Activated naive CD4-positive, alpha-beta T cell treated with anti-CD3 and anti-CD28 coated beads, Interleukin-2, amount 50 U/mL, for 72 hours (primary cell): ENCODE data around the gene LDLRAD3. TPM values are rescaled to one million over a fixed set of nuclear protein-coding genes. Genes with fewer than 3 reads are reported as not detected.
"Not testable (repeated sequence)": the region's sequence is repeated elsewhere in the genome, so short reads cannot be mapped to it uniquely, and the experiment has no call there.

Source experiments
- ATAC-seq, 2 donors: fragments of 150-1000 bp; cut with Tn5 transposase; 2 replicates each; pipeline ENCODE4 v1.10.0; 2021; ENCODE audit warnings: mild to moderate bottlenecking in 2 of 2, moderate library complexity in 2 of 2
- DNase-seq, 2 donors: peaks; one replicate each; pipeline ENCODE4 v3.0.0; 2021 to 2022; ENCODE audit warnings: low spot score in 2 of 2
- H3K27ac Mint-ChIP-seq, 2 donors: one replicate each; pipeline ENCODE4 v1.8.0; 2022; ENCODE audit warnings: mild to moderate bottlenecking in 2 of 2, mixed read lengths in 2 of 2
- H3K36me3 Mint-ChIP-seq, 2 donors: one replicate each; pipeline ENCODE4 v1.8.0; 2022; ENCODE audit warnings: mixed read lengths in 2 of 2
- H3K9me3 Mint-ChIP-seq, 2 donors: one replicate each; pipeline ENCODE4 v1.8.0; 2022; ENCODE audit warnings: mixed read lengths in 2 of 2
- total RNA-seq, 2 donors: library from RNA; stranded (reverse); gene quantifications; one replicate each; pipeline ENCODE4 v1.2.3, GENCODE V29; 2022

The LDLRAD3 gene, protein sequence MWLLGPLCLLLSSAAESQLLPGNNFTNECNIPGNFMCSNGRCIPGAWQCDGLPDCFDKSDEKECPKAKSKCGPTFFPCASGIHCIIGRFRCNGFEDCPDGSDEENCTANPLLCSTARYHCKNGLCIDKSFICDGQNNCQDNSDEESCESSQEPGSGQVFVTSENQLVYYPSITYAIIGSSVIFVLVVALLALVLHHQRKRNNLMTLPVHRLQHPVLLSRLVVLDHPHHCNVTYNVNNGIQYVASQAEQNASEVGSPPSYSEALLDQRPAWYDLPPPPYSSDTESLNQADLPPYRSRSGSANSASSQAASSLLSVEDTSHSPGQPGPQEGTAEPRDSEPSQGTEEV
- total RNA-seq = under 1 TPM; 0.27 to 0.82 TPM

DNA sequence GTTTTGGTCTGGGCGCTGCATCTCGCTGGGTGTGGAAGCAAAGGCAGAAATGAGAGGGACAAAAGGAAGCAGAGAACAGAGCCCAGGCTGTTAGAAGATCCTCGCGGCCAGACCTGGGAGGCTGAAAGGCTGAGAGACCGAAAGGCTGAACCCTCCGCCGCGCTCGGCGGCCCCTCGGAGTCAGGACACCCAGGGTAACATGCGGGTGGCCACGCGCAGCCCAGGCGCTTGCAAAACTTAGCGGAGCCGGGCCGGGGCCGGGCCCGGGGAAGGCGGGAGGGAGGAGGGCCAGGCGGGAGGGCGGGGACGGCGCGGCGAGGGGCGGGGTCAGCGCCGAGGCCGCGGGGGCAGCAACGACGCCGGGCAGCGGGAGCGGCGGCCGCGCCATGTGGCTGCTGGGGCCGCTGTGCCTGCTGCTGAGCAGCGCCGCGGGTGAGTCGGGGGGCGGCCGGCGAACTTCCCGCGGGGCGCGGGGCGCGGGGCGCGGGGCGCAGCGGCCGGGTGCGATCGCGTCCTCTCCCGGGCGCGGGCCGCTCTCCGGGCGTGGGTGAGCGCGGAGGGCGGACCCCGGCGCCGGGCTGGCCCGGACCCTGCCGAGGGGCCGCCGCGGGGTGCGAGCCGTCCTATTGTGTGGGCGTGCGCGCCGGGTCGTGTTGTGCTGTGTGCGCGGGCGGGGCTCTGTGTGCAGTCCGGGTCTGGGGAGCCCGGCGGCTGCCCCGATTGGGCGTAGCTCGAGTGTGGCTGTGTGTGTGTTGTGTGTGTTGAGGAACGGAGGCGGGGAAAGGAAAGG, at the start of gene LDLRAD3:
LDLRAD3 (plus strand) TSS at position 350 of the 790 bp plus-strand sequence; CDS start at position 387, 37 bp downstream.
- no peak within 1 kb of the TSS for H3K27ac Mint-ChIP-seq
- DNase-seq = peak in 1 of 2 donors; percentile 49
- no peaks in the 10 kb centered on the region for H3K9me3 Mint-ChIP-seq
- ATAC-seq = peak; percentile 77 to 88
- H3K36me3 Mint-ChIP-seq = peaks cover 6 to 12% of the 10 kb centered on the region in 2 donors

DNA sequence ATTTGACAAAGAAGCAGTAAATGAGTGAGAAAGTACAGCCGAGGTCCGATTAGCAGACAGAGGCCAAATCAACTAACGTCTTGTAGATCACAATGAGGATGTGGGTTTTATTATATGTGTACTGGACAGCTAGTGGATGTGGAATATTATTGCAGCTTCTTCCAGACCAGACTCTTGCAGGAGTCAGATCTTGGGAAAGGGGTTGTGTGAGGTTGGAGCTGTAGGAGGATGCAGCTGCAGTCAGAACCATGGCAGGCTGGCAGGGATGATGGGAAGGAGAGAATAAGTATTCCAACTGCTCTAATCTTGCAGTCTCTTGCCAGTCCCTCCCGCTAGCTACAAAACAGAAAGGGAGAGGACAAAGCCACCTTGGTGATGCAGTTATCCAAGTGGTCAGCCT, 46.8 kb upstream of the LDLRAD3 start:
- ATAC-seq (no peak), DNase-seq (no peak)
- no peak overlapping the region for H3K27ac Mint-ChIP-seq
- peaks cover 3% of the 10 kb centered on the region in 2 donors for H3K9me3 Mint-ChIP-seq
- no peaks in the 10 kb centered on the region for H3K36me3 Mint-ChIP-seq

DNA sequence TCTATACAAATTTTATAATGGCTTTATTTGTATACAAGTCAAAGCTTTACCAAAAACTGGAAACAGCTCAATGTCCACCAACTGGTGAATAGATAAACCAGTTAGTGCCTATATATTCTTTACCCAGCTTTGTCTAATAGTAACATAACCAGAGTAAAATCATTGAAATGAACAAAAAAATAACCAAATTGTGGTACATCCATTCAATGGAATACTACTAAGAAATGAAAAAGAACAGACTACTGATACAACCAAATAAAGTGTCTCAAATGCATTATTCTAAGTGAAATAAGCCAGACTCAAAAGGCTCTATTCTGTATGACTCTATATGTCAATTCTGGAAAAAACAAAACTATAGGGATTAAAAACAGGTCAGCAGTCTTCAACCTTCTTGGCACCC, 40.9 kb upstream of the LDLRAD3 start:
- peaks cover 0 to 5% of the 10 kb centered on the region in 2 donors for H3K36me3 Mint-ChIP-seq
- peaks cover 3 to 11% of the 10 kb centered on the region in 2 donors for H3K9me3 Mint-ChIP-seq
- no peak for ATAC-seq

DNA sequence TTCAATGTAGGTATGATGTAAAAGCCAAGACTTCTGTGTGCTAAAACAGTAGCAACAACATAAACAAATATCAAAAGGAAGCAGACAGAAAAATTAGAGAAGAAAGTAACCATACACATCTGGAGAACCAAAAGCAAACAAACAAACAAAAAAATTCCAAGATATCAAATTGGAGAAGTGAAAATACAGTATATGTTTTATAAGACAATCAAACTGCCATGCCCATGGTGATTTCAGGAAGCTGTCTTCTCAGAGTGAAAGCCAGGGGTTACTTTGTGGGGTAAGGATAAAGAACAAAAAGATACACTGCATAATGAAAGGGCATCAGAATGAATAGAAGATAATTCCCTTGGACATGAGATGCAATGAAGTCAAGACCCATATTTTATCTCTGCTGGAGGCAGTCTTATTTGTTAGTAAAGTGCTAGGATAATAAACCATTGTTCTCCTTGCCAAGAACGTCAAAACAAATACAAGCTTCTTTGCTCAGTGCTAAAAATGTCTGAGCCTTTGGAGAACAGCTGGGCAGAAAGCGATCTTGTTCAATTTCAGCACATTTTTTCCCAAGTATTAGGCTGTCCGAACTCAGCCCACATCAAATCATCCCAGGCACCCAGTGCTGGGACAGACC, 38.1 kb upstream of the LDLRAD3 start:
- peaks cover 0 to 8% of the 10 kb centered on the region in 2 donors for H3K9me3 Mint-ChIP-seq

More for the DNA sequence above, 40.9 kb upstream of the LDLRAD3 start:
- no peak for DNase-seq
- H3K27ac Mint-ChIP-seq = no peak overlapping the region

DNA sequence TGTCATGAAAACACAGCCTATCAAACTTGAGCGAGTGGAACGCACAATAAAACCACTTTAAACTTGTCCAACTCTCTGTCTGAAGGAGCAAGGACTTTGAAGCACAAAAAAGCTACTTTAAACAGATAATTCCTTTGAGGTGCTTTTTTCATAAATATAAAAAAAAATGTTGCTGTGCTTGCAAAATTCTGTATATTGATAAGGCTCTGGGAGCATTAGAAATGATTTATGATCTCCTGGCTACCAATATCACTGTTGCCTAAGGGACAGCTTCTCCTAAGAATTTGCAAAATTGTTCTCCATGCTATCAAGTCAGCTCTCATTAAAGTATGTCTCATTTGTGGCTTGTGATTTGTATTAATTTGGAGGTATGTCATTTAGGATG, 37.6 kb upstream of the LDLRAD3 start:
- Mint-ChIP-seq H3K36me3 (peaks cover 0 to 5% of the 10 kb centered on the region in 2 donors), H3K27ac (no peak overlapping the region), H3K9me3 (peaks cover 0 to 8% of the 10 kb centered on the region in 2 donors)
- DNase-seq = no peak
- ATAC-seq = no peak

More for the DNA sequence above, 38.1 kb upstream of the LDLRAD3 start:
- no peak for ATAC-seq
- Mint-ChIP-seq H3K36me3 (peaks cover 0 to 5% of the 10 kb centered on the region in 2 donors), H3K27ac (no peak overlapping the region)
- DNase-seq = no peak

DNA sequence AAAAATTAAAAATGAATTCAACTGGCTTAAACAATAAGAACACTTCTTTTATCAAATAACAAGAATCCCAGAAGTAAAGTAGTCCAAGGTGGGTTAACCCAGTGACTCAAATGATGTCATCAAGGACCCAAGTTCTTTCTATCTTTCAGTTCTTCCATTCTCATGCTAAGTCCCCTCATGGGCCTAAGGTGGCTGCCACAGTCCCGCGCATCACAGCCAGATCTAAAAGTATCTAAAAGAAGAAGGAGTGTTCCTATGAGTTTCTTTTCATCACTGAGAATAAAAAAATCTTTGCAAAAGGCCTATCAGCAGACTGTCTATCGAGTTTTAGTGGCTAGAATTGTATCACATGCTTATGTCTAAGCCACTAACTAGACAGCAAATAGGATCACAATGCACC, 37.2 kb upstream of the LDLRAD3 start:
- H3K9me3 Mint-ChIP-seq = peaks cover 0 to 8% of the 10 kb centered on the region in 2 donors

DNA sequence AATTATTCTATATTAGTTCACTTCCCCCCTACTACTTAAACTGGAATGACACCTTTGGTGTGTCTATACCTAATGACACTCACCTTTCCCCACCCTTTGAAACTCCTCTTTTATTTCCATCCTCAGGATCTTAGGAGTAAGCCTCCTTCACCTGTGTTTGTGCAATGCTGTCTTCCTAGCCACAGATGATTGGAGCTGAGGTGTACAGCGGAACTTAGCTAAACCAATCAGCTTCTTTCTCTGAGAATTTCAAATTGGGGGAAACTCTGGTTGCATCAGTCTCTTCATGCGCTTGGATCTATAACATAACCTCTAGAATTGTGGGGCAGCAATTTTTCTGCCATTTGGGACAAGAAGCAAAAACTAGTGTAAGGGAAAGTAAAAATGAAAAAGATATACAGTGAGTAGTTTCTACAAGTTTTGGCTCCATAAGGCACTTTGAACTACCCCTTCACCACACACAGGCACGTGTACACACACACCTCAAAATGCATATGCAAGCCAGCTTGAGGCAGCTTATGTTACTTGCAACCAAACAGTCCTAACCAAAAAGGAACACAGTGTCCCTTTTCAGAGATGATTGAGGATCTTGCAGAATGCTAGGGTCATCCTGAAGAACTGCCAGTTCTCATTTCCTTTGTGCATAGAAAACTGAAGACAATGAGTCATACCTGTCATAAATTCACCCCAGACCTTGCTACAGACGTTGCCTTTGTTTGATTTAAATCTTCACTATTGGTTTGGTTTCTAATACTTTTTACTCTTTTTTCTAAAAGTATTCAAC, 36.0 kb upstream of the LDLRAD3 start:
- no peak overlapping the region for H3K27ac Mint-ChIP-seq
- ATAC-seq (peak in 1 of 2 donors; percentile 68), DNase-seq (no peak)
- peaks cover 0 to 8% of the 10 kb centered on the region in 2 donors for H3K9me3 Mint-ChIP-seq
- peaks cover 0 to 5% of the 10 kb centered on the region in 2 donors for H3K36me3 Mint-ChIP-seq

More for the DNA sequence above, 37.2 kb upstream of the LDLRAD3 start:
- ATAC-seq = no peak
- DNase-seq = no peak
- peaks cover 0 to 5% of the 10 kb centered on the region in 2 donors for H3K36me3 Mint-ChIP-seq
- no peak overlapping the region for H3K27ac Mint-ChIP-seq

DNA sequence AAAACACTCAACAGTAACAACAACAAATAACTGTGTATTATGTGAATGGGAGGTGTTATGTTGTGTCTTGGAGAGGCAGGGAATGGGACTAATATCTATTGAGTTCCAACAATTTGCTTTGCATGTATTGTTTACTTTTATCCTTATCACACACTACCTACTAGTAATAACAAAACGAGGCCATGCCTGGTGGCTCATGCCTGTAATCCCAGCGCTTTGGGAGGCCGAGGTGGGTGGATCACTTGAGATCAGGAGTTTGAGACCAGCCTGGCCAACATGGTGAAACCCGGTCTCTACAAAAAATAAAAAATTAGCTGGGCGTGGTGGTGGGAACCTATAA, 35.5 kb upstream of the LDLRAD3 start:
- H3K9me3 Mint-ChIP-seq, DNase-seq, H3K36me3 Mint-ChIP-seq: not testable (repeated sequence)
- ATAC-seq = peak in 1 of 2 donors; percentile 16
- H3K27ac Mint-ChIP-seq = peak overlapping the region in 1 of 2 donors; percentile 20

DNA sequence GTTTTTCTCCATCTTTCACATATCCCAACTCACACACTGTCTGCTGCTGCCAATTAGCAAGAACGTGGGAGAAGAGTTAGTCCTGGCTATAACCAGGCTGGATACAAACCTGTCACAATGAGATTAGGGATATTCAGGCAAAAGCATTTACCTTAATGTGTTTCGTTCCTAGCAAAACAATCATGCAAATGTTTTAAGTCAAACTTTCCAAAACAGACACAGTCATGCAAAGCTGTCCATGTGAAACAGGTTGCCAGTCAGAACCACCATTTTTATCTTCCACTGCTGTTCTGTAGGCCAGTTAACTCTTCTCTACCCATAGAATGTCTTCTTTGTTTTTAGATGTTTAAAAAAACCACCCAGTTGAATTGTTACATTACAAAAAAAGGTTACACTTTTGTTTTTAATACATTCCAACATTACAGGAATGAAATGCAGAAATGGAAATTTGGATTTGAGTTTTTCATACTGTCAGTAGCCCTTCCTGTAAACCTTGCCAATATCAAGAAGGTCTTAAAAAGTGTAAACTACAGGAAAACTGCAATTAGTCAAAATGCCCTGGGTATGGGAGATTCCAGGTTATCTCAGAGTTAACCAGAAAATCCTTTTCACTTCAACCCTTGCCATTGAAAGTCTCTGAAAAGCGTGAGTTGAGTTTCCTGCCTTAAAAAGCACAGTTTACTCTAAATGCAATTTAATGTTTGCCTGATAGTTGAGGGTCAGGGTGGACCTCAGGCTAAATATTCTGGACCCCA, 34.2 kb upstream of the LDLRAD3 start:
- Mint-ChIP-seq H3K9me3 (peaks cover 0 to 5% of the 10 kb centered on the region in 2 donors), H3K27ac (no peak overlapping the region), H3K36me3 (no peaks in the 10 kb centered on the region)
- no peak for ATAC-seq
- DNase-seq = no peak

DNA sequence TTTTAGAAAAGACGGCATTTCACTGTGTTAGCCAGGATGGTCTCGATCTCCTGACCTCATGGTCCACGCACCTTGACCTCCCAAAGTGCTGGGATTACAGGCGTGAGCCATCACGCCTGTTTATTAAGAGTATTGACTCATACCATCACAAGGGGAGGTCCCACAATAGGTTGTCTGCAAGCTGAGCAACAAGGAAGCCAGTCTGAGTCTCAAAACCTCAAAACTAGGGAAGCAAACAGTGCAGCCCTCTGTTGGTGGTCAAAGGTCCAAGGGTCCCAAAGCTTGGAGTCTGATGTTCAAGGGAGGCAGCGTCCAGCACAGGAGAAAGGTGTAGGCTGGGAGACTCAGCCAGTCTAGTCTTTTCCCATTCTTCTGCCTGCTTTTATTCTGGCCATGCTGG, 32.8 kb upstream of the LDLRAD3 start:
- Mint-ChIP-seq H3K27ac (no peak overlapping the region), H3K36me3 (no peaks in the 10 kb centered on the region), H3K9me3 (peaks cover 0 to 5% of the 10 kb centered on the region in 2 donors)
- DNase-seq (no peak), ATAC-seq (no peak)

DNA sequence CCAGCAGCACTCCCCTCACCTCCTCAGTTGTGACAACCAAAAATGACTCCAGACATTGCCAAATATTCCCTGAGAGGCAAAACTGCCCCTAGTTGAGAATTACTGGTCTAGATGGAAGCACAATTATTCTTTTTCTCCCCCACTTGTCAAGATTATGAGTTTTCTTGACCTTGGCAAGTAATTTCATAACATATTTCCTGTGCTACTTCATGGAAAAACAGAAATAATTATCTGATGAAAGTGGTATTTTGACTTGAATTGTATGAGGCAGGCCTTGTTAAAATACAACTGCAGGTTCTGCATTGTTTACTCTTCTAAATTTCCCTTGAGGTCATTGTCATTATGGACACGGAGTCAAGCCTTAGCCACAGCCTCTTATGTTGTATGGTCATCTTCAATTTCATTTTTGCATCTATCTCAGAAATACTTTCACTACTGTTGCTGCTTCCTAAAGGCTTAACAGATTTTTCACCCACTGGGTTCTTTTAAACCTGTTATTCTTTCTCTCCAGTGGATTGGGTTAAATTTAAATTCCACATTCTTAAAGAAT, 32.2 kb upstream of the LDLRAD3 start:
- Mint-ChIP-seq H3K9me3 (peaks cover 0 to 2% of the 10 kb centered on the region in 2 donors), H3K36me3 (no peaks in the 10 kb centered on the region), H3K27ac (no peak overlapping the region)
- DNase-seq = no peak
- ATAC-seq = no peak

DNA sequence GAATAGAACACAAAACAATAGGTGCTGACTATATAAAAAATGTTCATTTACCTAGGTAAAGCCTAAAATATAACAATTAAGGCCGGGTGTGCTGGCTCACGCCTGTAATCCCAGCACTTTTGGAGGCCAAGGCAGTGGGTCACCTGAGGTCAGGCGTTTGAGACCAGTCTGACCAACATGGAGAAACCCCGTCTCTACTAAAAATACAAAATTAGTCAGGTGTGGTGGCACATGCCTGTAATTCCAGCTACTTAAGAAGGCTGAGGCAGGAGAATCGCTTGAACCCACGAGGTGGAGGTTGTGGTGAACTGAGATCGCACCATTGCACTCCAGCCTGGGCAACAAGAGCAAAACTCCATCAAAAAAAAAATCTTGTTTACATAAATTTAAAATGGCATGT, 31.4 kb upstream of the LDLRAD3 start:
- H3K36me3 Mint-ChIP-seq, H3K27ac Mint-ChIP-seq: not testable (repeated sequence)

DNA sequence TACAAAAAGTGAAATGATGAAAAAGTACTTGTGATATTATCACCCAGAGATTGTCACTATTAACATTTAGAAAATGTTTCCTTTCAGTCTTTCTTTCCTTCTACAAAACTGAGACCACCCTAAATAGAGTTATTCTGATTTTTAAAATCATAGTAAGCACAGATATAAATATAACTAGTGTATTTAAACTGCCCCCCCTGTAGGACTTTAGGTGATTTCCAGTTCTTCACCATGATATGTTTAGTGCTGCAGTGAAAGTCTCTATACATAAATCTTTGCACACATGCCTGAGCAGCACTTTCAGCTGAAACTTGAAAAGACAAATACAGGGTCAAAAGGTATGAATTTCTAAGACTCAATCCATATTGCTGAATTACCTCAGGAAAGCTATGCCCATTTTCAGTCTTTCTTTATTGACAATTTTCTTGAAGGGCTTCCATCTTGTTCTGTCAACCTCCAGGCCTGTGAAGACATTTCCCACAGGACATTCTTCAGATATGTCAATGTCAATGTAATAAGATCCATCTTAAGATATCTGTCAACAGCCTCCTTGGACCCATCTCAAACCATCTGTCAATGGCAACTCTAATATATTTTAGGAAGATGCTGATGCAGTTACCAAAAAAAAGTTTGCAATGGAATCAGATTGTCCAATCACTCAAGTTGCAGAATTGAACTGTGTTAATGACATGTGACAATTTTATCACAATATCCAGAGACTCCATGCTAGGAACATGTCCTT, 30.8 kb upstream of the LDLRAD3 start:
- no peak overlapping the region for H3K27ac Mint-ChIP-seq
- no peaks in the 10 kb centered on the region for H3K36me3 Mint-ChIP-seq
- no peak for ATAC-seq
- DNase-seq = no peak
- H3K9me3 Mint-ChIP-seq = no peaks in the 10 kb centered on the region

More for the DNA sequence above, 31.4 kb upstream of the LDLRAD3 start:
- H3K9me3 Mint-ChIP-seq, DNase-seq, ATAC-seq: not testable (repeated sequence)

DNA sequence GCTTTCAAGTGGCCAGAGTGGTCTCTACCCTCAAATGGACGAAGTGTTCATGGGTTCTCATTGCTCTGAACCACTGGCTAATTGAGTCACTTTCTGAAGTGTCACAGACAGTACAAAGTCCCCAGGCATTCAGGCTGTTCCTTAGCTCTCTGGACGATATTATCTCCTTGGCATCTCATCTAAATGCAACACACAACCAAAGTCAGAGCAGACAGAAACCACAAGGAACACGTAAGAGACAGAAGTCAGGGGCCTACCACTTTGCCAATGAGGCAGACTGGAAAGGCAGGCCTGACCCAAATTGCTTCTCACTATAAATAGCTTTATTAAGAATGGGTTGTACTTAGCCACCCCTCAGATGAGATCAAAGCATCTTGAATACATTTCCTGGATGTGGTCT, 29.0 kb upstream of the LDLRAD3 start:
- ATAC-seq (no peak), DNase-seq (no peak)
- Mint-ChIP-seq H3K27ac (no peak overlapping the region), H3K9me3 (no peaks in the 10 kb centered on the region), H3K36me3 (no peaks in the 10 kb centered on the region)

DNA sequence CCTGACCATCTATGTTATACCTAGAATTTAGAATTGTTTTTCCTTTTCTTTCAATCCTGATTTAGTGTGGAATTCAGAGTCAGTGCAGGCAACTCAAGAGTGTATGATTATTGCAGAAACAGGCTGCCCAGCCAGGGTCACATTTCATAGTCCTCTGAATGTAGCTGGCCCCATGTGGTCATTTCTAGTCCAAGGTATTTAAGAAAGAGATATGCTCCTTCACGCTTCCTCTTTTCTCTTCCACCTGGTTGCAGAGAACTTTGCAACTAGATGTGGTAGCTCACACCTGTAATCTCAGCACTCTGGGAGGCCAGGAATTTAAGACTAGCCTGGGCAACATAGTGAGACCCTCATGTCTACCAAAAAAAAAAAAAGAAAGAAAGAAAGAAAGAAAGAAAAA, 27.6 kb upstream of the LDLRAD3 start:
- no peak for DNase-seq
- no peak overlapping the region for H3K27ac Mint-ChIP-seq
- no peak for ATAC-seq
- no peaks in the 10 kb centered on the region for H3K36me3 Mint-ChIP-seq
- H3K9me3 Mint-ChIP-seq = no peaks in the 10 kb centered on the region
